GM18505 (cell line): ENCODE measurements around the gene GYPE.
"Not testable (repeated sequence)": the region's sequence is repeated elsewhere in the genome, so short reads cannot be mapped to it uniquely, and the experiment has no call there.

ENCODE experiments used
- ATAC-seq: cut with Tn5 transposase; IDR thresholded peaks from one replicate; pipeline ENCODE4 v1.9.1; 2021; ENCODE audit not compliant: unreplicated experiment
- POLR2A ChIP-seq: IDR thresholded peaks from 4 replicates; pipeline ENCODE4 v1.6.1; 2011; ENCODE audit warnings: borderline replicate concordance; ENCODE audit not compliant: insufficient read depth, insufficient read length; ENCODE audit errors: extremely low read depth

Gene GYPE

DNA sequence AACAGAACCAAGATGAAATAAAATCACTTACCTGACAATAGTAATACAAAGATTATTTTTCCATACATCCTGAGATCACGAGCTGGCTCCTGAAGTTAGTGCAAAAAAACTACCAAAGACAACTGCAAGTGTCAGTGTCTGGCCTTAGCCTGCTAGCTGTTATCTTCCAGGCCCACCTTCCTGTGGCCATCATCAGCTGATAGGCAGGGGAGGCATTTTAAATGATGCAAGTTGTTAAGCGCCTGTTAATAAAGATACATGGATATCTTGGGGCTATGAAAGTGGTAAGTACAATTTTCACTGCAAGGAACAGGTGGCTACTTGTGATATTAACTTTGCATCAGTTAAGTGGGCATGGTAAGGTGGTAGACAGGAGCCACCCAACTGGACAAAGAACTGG lies at the start of gene GYPE:
Gene GYPE (minus strand): TSS at position 120 of the 400 bp plus-strand sequence. CDS start 52 bp downstream, at position 68.
- ATAC-seq = not testable (repeated sequence)

- not testable (repeated sequence) for ATAC-seq
These were observed 46.2 kb upstream of the GYPE start for GRCh38 chr4:143951458-143951972.

- ATAC-seq = not testable (repeated sequence)
These were observed 45.6 kb upstream of the GYPE start for GRCh38 chr4:143950967-143951366.

- ATAC-seq = not testable (repeated sequence)
These were observed 44.8 kb upstream of the GYPE start for GRCh38 chr4:143950185-143950584.

DNA sequence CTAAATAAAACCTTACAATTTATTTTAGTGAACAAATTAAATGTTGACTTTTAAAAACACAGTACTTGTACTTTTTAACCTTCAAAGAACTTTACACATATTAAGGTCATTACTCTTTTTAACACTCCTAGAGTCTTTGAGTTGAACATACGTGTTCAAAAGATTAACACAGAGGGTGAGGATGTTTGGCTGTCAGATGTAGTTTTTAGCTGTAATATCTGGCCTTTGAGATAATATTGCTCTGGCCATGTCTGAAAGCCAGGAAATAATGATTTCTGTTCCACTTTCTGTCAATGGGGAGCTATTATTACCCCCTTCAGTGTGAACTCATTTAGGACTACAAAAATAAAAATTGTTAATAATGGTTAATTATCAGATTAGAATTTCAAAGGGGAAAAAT lies 42.1 kb upstream of the GYPE start:
- not testable (repeated sequence) for ATAC-seq

GRCh38 chr4:143940708-143941107 lies 35.3 kb upstream of the GYPE start:
- ATAC-seq = not testable (repeated sequence)

- ATAC-seq = no peak
These were observed 34.2 kb upstream of the GYPE start for GRCh38 chr4:143939528-143939927.

GRCh38 chr4:143938890-143939289 lies 33.5 kb upstream of the GYPE start:
- not testable (repeated sequence) for ATAC-seq

More at GRCh38 chr4:143939528-143939927, 34.2 kb upstream of the GYPE start:
- TF ChIP-seq POLR2A = no peak

GRCh38 chr4:143921181-143921580 lies 15.8 kb upstream of the GYPE start:
- no peak for ATAC-seq
- TF ChIP-seq POLR2A = no peak

GRCh38 chr4:143916485-143916884 lies 11.1 kb upstream of the GYPE start:
- ATAC-seq = not testable (repeated sequence)

DNA sequence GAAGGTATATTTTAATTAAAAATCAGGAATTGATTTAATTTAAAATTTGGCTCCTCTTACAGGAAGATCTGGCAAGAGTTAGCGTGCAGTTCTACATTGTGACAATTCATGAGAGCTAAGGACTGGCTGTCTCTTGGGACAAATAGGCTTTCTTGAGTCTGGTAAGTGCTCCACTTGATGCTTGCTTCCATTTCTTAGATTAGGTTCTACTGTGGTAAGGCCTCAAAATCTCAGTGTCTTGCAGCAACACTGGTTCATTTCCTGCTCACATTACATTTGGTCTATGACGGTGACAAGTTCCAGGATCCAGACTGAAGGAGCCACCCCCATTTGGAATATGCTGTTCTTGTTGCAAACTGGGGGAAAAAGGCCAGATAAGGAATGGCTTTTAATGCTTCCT lies 7.1 kb upstream of the GYPE start:
- not testable (repeated sequence) for ATAC-seq

DNA sequence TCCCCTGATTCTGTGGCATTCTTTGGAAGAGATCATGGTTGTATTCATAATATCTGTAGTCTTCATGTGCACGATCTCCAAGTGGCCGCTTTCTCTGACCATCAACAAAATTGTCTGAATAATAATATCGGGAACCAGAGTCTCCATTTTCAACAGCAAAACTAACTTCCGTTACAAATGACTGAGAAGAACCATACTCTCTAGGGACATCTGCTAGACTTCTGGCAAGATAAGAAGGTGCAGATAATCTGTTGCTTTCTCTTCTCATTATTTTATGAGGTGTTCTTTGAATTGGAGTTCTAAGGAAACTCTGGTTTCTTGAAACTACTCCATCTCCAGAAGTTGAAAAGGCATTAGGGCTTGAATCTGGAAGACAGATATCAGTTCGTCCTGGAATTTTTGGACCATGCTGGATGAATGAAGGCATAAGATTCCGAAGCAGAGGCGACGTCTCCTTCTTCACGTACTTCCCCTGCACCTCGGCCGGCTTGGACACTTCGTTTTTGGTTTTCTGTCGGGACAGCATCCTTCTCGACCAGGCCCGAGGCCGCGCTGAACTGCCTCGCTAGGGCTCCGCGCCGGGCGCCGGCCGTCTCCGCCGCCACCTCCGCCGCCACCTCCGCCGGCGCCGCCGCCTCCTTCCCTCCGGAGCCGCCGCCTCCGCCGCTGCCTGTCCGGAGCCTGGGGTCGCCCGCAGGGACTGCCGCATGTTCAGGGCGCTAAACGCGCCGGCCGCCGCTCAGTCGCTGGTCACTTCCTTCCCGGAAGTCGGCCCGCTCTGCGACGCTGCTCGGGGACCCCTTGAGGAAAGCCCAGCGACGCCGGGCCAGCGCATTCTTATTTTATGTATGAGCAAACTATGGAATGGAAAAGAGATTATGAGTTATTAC lies 6.4 kb upstream of the GYPE start:
- not testable (repeated sequence) for ATAC-seq

GRCh38 chr4:143910906-143911305 lies 5.5 kb upstream of the GYPE start:
- not testable (repeated sequence) for ATAC-seq

GRCh38 chr4:143907811-143908210 lies 2.5 kb upstream of the GYPE start:
- not testable (repeated sequence) for ATAC-seq

GRCh38 chr4:143904431-143904830 lies 928 bp downstream of the GYPE start:
- ATAC-seq = not testable (repeated sequence)

- ATAC-seq = not testable (repeated sequence)
These were observed 15.0 kb downstream of the GYPE start for GRCh38 chr4:143890323-143890722.

DNA sequence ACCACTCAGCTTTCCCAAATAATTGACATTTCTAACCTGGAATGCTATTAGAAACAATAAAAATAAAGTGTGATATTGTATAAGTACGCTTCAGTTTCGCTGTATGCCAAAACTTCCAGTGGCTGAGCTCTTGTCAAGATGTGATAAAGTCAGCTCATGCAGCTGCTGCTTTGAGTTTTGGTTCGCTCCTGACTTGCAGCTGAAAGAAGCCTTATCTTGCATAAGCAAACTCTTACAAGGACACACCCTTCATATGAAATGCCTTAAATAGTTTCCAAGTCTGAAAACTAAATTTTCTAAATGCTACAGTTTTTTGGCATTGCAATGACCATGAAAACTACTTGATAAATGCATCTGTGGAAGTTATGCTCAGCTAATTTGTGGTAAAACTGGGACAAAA lies 17.2 kb downstream of the GYPE start:
- not testable (repeated sequence) for ATAC-seq

GRCh38 chr4:143884965-143885364 lies 20.4 kb downstream of the GYPE start:
- ATAC-seq = not testable (repeated sequence)
